Colonic mucosa (tissue), 4 donors: ENCODE data around the gene ZNF507. TPM values are rescaled to one million over a fixed set of nuclear protein-coding genes. Genes with fewer than 3 reads are reported as not detected.

Source experiments
- DNase-seq: peaks from one replicate; pipeline ENCODE4 v3.0.0-alpha.2; 2020
- H3K27ac ChIP-seq: fragments of 200-600 bp; one replicate; pipeline ENCODE4 v1.8.0; 2021
- H3K27me3 ChIP-seq: fragments of 200-600 bp; one replicate; pipeline ENCODE4 v1.8.0; 2021
- H3K36me3 ChIP-seq: fragments of 200-600 bp; one replicate; pipeline ENCODE4 v1.8.0; 2021
- H3K4me1 ChIP-seq: fragments of 200-600 bp; one replicate; pipeline ENCODE4 v1.8.0; 2021; ENCODE audit warnings: mild to moderate bottlenecking
- H3K4me3 ChIP-seq: fragments of 200-600 bp; one replicate; pipeline ENCODE4 v1.8.0; 2021
- H3K9ac ChIP-seq, 2 donors: one replicate each; pipeline ENCODE4 v1.7.0; 2013; ENCODE audit warnings: control low read depth in 2 of 2, low read depth in 2 of 2, low read length in 2 of 2
- H3K9me3 ChIP-seq: fragments of 200-600 bp; one replicate; pipeline ENCODE4 v1.8.0; 2021
- intact Hi-C: fragments of 100-400 bp; cut with DNase I; formaldehyde crosslinking; loops from one replicate; pipeline ENCODE4 v1.14.1; 2022
- total RNA-seq, 2 donors: library from RNA; stranded (reverse); fragmentation: NEBNext Ultra II Directional in 1 of 2; extraction: Animal tissue kit (Norgen Biotek cat#: 25700) in 1 of 2; gene quantifications; one replicate each; pipeline ENCODE4 v1.2.1, GENCODE V29; 2021
- TF ChIP-seq, protein P1 (sequence below): fragments of 200-600 bp; IDR thresholded peaks from one replicate; pipeline ENCODE4 v1.8.0; 2022; ENCODE audit warnings: antibody characterized with exemption, mild to moderate bottlenecking
- donor health status: healthy.
- donor health status: DM: no; HTN: no; CAD: no.
- donor health status: DM: no; HTN: no; CAD: no.

The ZNF507 gene
- total RNA-seq, 2 donors from 2014 or later: 15.3 to 16.6 TPM

DNA sequence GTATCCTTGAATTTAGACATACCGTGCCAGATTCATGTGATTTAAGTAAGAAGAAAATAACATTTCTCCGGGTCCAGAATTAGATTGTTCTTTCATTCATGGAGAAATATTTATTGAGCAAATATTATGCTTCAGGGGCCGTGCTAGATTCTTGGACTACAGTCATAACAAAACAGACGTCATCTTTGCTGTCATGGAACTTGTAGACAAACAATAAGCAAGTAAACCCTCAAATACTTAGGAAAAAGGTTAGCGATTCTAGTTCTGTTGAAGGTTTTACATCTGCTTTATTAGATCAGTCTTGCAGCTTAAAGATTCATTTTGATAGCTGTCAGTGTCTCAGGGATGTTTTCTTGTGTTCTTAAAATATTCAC lies 16.9 kb downstream of the ZNF507 start:
- H3K9ac ChIP-seq: no peak overlapping the region
- no peaks in the 10 kb centered on the region for H3K27me3 ChIP-seq
- H3K4me1 ChIP-seq: no peaks in the 10 kb centered on the region
- intact Hi-C loops: no loop called here
- no peak overlapping the region for H3K27ac ChIP-seq
- no peak for DNase-seq
- no peaks in the 10 kb centered on the region for H3K36me3 ChIP-seq
- TF ChIP-seq, protein P1, sequence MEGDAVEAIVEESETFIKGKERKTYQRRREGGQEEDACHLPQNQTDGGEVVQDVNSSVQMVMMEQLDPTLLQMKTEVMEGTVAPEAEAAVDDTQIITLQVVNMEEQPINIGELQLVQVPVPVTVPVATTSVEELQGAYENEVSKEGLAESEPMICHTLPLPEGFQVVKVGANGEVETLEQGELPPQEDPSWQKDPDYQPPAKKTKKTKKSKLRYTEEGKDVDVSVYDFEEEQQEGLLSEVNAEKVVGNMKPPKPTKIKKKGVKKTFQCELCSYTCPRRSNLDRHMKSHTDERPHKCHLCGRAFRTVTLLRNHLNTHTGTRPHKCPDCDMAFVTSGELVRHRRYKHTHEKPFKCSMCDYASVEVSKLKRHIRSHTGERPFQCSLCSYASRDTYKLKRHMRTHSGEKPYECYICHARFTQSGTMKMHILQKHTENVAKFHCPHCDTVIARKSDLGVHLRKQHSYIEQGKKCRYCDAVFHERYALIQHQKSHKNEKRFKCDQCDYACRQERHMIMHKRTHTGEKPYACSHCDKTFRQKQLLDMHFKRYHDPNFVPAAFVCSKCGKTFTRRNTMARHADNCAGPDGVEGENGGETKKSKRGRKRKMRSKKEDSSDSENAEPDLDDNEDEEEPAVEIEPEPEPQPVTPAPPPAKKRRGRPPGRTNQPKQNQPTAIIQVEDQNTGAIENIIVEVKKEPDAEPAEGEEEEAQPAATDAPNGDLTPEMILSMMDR: no peak
- no peak overlapping the region for H3K4me3 ChIP-seq
- no peaks in the 10 kb centered on the region for H3K9me3 ChIP-seq

DNA sequence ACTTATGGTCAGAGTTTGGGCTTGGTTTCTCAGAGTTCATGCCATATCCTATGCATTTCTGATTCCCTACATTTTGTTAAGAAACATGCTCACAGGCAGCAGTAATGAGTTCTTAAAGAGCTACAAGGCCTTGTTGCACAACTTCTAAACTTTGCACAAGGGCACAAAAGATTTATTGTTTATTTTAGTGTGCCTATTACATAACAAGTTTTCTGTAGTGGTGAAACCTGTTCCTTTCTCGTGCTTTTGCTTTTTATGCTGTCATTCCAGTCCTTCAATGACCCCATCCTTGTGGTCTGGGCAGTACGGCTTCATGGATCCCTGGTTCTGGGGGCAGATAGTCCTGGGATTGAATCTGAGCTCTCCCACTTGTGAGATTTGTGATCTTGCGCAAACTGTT lies 17.8 kb downstream of the ZNF507 start:
- H3K36me3 ChIP-seq: no peaks in the 10 kb centered on the region
- peak overlapping the region; percentile 20 for H3K27ac ChIP-seq
- no peak overlapping the region for H3K9ac ChIP-seq
- no peaks in the 10 kb centered on the region for H3K27me3 ChIP-seq
- H3K9me3 ChIP-seq: no peaks in the 10 kb centered on the region
- no peak for DNase-seq
- TF ChIP-seq, protein P1: no peak
- no peak overlapping the region for H3K4me3 ChIP-seq
- H3K4me1 ChIP-seq: no peaks in the 10 kb centered on the region
- intact Hi-C loops: no loop called here

DNA sequence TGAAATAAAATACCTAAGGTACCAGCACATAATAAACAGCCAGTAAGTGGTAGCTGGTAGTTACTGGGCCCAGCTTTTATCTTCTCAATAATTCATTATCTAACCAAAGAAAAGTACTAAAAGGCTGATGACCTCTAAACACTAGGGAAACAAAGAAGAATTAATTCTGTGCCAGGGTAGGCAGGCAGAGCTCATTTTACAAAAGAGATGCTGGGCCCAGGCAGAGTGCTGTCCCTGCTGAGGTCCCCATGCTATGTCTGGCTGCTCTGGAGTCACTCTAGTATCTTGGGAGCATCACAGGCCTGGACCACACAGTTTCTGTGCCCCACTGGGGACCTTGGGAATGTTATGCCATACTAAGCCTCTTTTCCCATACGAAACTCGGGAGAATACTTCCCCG lies 18.2 kb downstream of the ZNF507 start:
- TF ChIP-seq, protein P1: no peak
- DNase-seq: no peak
- Histone ChIP-seq H3K36me3 (no peaks in the 10 kb centered on the region), H3K27me3 (no peaks in the 10 kb centered on the region), H3K4me1 (no peaks in the 10 kb centered on the region), H3K9ac (no peak overlapping the region), H3K9me3 (no peaks in the 10 kb centered on the region), H3K4me3 (no peak overlapping the region), H3K27ac (peak overlapping the region; percentile 20)
- intact Hi-C loops: no loop called here

DNA sequence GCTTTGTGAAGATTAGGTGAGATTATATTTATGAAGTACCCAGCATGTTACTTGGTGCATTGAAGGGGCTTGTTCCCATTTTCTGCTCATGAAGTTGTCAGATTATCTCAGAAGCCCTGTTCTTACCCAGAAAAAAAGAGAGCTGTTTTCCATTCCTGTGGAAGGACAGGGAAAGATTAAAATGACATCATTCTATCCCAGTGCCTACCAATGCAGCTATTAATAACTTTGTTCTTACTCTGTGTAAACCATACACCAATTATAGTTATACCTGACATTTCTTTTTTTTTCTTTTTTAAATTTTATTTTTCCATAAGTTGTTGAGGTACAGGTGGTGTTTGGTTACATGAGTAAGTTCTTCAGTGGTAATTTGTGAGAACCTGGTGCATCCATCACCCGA lies 18.6 kb downstream of the ZNF507 start:
- Histone ChIP-seq H3K9ac (no peak overlapping the region), H3K4me3 (no peak overlapping the region), H3K27ac (no peak overlapping the region), H3K4me1 (no peaks in the 10 kb centered on the region), H3K27me3 (no peaks in the 10 kb centered on the region), H3K36me3 (no peaks in the 10 kb centered on the region), H3K9me3 (no peaks in the 10 kb centered on the region)
- TF ChIP-seq, protein P1: no peak
- DNase-seq: no peak
- intact Hi-C loops: no loop called here

DNA sequence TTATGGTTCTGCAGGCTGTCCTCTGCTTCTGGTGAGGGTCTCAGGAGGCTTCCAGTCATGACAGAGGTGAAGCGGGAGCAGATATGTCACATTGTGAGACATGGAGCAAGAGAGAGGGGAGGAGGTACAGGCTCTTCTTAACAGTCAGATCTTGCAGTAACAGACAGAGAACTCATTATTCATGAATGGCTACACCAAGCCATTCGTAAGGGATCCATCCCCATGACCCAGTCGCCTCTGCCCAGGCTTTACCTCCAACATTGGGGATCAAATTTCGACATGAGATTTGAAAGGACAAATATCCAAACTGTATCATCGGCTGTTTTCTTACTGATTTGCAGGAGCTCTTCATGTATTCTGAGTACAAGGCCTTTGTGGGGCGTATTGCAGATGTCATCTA lies 21.7 kb downstream of the ZNF507 start:
- Histone ChIP-seq H3K4me3 (no peak overlapping the region), H3K9ac (no peak overlapping the region), H3K27me3 (no peaks in the 10 kb centered on the region), H3K36me3 (no peaks in the 10 kb centered on the region), H3K9me3 (no peaks in the 10 kb centered on the region), H3K4me1 (no peaks in the 10 kb centered on the region), H3K27ac (no peak overlapping the region)
- TF ChIP-seq, protein P1: no peak
- DNase-seq: no peak
- intact Hi-C loops: no loop called here
